ENCODE results near the gene IL18R1. TPM values are rescaled to one million over a fixed set of nuclear protein-coding genes. Genes with fewer than 3 reads are reported as not detected.

Gene IL18R1
- total and polyA plus RNA-seq, 4 donors: 7.5 to 63.5 (median 25.7) TPM

DNA sequence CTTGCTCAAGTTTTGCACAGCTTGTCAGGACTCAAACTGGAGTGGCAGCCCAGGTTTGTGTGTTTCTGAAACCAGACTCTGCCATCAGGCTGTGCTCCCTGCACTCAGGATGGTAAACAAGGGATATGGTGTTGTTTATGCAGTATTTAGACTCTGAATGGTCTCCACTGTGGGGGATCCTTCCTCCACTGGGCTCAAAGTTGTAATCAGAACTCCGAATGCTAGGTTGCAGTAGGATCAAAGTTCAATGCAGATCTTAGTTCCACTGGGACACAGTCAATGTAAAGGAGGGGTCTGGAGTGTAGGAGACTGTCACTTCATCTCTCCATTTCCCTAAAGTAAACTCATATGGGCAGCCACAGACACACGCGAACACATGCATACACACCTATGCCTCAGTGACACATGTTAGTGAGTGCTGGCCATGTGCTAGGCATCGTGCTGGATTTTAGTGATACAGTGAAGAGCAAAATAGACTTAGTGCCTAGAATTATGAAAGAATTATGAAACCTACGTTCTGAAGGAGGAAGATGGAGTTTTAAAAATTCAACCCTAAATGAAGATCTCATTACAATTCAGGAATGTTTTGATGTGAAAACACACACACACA is 6.1 kb downstream of the IL18R1 start:
- 72 to 73% methylated on average over 5 of the region's 5 CpGs for WGBS, 2 donors
- Histone ChIP-seq H3K36me3 (ENCODE audit: control insufficient read depth in 4 of 4, insufficient read depth in 4 of 4, low read length in 4 of 4) (peaks cover 0 to 15% (median 3%) of the 10 kb centered on the region in 4 donors), H3K4me3 (no peak overlapping the region)

DNA sequence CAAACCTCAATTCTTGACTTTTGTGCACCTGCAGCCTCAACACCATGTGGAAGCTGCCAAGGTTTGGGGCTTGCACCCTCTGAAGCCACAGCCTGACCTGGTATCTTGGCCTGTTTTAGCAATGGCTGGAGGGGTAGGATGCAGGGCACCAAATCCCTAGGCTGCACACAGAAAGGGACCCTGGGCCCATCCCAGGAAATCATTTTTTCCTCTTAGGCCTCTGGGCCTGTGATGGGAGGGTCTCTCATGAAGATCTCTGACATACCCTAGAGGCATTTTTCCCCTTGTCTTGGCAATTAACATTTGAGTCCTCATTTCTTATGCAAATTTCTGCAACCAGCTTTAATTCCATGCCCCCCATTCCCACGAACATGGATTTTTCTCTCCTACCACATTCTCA is 10.2 kb downstream of the IL18R1 start:
- Histone ChIP-seq H3K4me3 (no peak overlapping the region), H3K9ac (ENCODE audit: insufficient read depth in 1 of 2, low read length in 2 of 2) (no peak overlapping the region), H3K4me1 (ENCODE audit: control insufficient read depth in 5 of 5, insufficient read depth in 5 of 5, low read length in 5 of 5) (peaks cover 0 to 3% (median 0%) of the 10 kb centered on the region in 5 donors), H3K27ac (ENCODE audit: low read depth in 1 of 2, low read length in 1 of 2) (no peak overlapping the region), H3K36me3 (ENCODE audit: control insufficient read depth in 4 of 4, insufficient read depth in 4 of 4, low read length in 4 of 4) (peaks cover 0 to 15% (median 4%) of the 10 kb centered on the region in 4 donors), H3K9me3 (ENCODE audit: control insufficient read depth in 4 of 4, insufficient read depth in 3 of 4, low read length in 3 of 4) (peaks cover 0 to 13% (median 9%) of the 10 kb centered on the region in 4 donors), H3K27me3 (ENCODE audit: control insufficient read depth in 3 of 3, insufficient read depth in 3 of 3, low read length in 2 of 3) (no peaks in the 10 kb centered on the region)
- TF ChIP-seq, protein P1, sequence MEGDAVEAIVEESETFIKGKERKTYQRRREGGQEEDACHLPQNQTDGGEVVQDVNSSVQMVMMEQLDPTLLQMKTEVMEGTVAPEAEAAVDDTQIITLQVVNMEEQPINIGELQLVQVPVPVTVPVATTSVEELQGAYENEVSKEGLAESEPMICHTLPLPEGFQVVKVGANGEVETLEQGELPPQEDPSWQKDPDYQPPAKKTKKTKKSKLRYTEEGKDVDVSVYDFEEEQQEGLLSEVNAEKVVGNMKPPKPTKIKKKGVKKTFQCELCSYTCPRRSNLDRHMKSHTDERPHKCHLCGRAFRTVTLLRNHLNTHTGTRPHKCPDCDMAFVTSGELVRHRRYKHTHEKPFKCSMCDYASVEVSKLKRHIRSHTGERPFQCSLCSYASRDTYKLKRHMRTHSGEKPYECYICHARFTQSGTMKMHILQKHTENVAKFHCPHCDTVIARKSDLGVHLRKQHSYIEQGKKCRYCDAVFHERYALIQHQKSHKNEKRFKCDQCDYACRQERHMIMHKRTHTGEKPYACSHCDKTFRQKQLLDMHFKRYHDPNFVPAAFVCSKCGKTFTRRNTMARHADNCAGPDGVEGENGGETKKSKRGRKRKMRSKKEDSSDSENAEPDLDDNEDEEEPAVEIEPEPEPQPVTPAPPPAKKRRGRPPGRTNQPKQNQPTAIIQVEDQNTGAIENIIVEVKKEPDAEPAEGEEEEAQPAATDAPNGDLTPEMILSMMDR (IDR thresholded peaks at IDR 0.05; ENCODE audit: control extremely low read depth, extremely low read depth): no peak
- 97 to 100% methylated on average over 1 of the region's 1 CpG for WGBS, 2 donors
- DNase-seq (no peak), ATAC-seq (ENCODE audit: insufficient read depth, low FRiP score) (no peak)

More for the DNA sequence above, 6.1 kb downstream of the IL18R1 start:
- no peaks in the 10 kb centered on the region for H3K27me3 ChIP-seq (ENCODE audit: control insufficient read depth in 3 of 3, insufficient read depth in 3 of 3, low read length in 2 of 3)
- ATAC-seq (ENCODE audit: insufficient read depth, low FRiP score) (no peak), DNase-seq (no peak)
- no peak overlapping the region for H3K27ac ChIP-seq (ENCODE audit: low read depth in 1 of 2, low read length in 1 of 2)
- no peak overlapping the region for H3K9ac ChIP-seq (ENCODE audit: insufficient read depth in 1 of 2, low read length in 2 of 2)
- TF ChIP-seq, protein P1 (IDR thresholded peaks at IDR 0.05; ENCODE audit: control extremely low read depth, extremely low read depth): no peak
- H3K9me3 ChIP-seq (ENCODE audit: control insufficient read depth in 4 of 4, insufficient read depth in 3 of 4, low read length in 3 of 4): peaks cover 0 to 13% (median 8%) of the 10 kb centered on the region in 4 donors
- H3K4me1 ChIP-seq (ENCODE audit: control insufficient read depth in 5 of 5, insufficient read depth in 5 of 5, low read length in 5 of 5): peaks cover 0 to 5% (median 0%) of the 10 kb centered on the region in 5 donors

DNA sequence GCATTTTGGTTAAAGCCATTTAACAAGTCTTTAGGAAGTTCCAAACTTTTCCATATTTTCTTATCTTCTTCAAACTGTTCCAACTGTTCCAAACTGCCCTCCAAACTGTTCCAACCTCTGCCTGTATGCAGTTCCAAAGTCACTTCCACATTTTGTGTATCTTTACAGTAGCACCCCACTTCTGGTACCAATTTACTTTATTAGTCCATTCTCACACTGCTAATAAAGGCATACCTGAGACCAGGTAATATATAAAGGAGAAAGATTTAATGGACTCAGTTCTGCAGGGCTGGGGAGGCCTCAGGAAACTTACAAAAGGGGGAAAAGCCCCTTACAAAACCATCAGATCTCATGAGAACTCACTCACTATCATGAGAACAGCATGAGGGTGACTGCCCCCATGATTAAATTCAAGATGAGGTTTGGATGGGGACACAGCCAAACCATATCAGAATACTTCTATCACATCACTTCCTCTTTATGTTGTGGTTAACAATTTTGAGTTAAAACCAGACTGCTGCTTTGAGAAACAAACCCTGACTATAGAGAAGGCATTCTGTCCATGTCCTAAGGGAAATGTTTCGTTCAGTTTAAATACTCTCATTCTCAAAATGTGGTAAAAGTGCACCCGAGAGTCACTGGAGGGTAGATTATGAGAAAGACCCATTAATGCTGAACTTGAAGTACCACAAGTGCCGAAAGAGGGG is 11.0 kb downstream of the IL18R1 start:
- Histone ChIP-seq H3K36me3 (ENCODE audit: control insufficient read depth in 4 of 4, insufficient read depth in 4 of 4, low read length in 4 of 4) (peaks cover 0 to 15% (median 4%) of the 10 kb centered on the region in 4 donors), H3K4me3 (no peak overlapping the region), H3K9ac (ENCODE audit: insufficient read depth in 1 of 2, low read length in 2 of 2) (no peak overlapping the region), H3K27me3 (ENCODE audit: control insufficient read depth in 3 of 3, insufficient read depth in 3 of 3, low read length in 2 of 3) (no peaks in the 10 kb centered on the region), H3K27ac (ENCODE audit: low read depth in 1 of 2, low read length in 1 of 2) (no peak overlapping the region), H3K9me3 (ENCODE audit: control insufficient read depth in 4 of 4, insufficient read depth in 3 of 4, low read length in 3 of 4) (peaks cover 0 to 13% (median 9%) of the 10 kb centered on the region in 4 donors), H3K4me1 (ENCODE audit: control insufficient read depth in 5 of 5, insufficient read depth in 5 of 5, low read length in 5 of 5) (peaks cover 0 to 3% (median 0%) of the 10 kb centered on the region in 5 donors)
- DNase-seq (no peak), ATAC-seq (ENCODE audit: insufficient read depth, low FRiP score) (no peak)
- TF ChIP-seq, protein P1 (IDR thresholded peaks at IDR 0.05; ENCODE audit: control extremely low read depth, extremely low read depth): no peak
- 85 to 94% methylated on average over 3 of the region's 3 CpGs for WGBS, 2 donors

Measured in lung (tissue), 12 donors.